GM21515 (cell line): ENCODE data around the gene SFXN4.
A peak's percentile ranks its signal among the peaks of the same experiment; 100 is the strongest.

Experiments used
- ATAC-seq: cut with Tn5 transposase; IDR thresholded peaks from one replicate; pipeline ENCODE4 v1.9.1; 2021; ENCODE audit not compliant: unreplicated experiment

SFXN4 gene, protein sequence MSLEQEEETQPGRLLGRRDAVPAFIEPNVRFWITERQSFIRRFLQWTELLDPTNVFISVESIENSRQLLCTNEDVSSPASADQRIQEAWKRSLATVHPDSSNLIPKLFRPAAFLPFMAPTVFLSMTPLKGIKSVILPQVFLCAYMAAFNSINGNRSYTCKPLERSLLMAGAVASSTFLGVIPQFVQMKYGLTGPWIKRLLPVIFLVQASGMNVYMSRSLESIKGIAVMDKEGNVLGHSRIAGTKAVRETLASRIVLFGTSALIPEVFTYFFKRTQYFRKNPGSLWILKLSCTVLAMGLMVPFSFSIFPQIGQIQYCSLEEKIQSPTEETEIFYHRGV

DNA sequence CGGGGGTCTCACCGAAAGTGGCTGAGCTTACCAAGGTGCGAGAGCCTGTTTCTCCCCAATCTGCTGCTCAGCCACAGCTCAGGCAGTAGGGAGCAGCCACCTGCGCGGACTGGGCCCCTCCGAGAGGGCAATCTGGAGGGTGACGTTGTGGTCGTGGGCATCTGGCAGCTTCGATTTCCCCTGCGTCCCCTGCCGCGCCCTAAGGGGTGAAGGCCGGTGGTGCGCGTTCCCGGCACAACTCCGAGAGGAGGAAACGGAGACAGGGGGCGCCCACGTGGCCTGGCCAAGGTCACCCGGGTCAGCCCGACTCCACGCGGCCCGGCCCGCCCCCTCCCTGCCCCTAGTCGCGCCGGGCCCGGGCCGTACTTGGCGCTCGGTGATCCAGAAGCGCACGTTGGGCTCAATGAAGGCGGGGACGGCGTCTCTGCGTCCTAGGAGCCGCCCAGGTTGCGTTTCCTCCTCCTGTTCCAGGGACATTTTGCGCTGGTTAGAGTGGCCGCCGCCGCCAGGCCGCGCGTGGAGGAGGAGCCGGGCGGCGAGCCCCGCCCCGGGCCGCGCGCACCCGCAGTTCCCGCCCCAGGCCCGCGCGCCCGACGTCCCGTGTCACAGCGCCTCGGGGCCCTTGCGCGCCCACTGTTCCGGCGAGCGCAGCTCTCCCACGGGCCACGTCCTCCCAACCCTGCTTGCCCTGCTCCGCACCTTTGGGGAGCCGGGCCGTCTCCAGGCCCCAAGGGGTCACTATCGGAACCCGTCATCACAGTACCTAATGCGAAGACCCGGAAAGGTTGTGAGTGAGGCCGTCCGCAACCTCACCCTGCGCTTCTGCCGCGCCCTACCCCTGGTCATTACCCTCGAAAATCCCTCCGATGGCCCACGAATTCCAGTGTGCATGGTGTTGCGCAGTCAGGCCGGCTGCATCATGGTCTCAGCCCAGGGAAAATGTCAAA lies at the start of gene SFXN4:
SFXN4 (minus strand) TSS at position 544 of the 947 bp plus-strand sequence; CDS start at position 477, 67 bp downstream.
- ATAC-seq, result peak; percentile 86

- no peak for ATAC-seq
Observed at GRCh38 chr10:119211625-119212441, 46.3 kb upstream of the SFXN4 start.

DNA sequence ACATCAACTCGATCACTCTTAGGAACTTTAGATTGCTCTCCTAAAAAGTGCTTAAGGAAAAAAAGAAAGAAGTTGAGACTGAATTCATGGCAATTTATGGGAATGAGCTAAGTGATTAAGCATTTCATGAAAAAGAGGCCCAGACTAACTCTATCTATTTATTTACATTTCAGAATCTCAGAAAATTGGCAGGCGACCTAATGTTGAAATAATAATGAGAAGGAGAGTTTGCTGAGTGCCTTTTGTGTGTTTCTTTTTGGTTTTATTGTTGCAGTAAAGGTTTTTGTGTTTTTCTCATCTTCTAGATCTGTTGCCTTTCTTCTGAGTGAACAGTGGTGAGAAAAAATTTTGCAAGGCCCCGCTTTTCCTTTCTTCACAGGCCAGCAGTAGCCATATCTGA lies 45.7 kb upstream of the SFXN4 start:
- ATAC-seq, result no peak

GRCh38 chr10:119210633-119211032 lies 45.1 kb upstream of the SFXN4 start:
- no peak for ATAC-seq

GRCh38 chr10:119209736-119210355 lies 44.3 kb upstream of the SFXN4 start:
- no peak for ATAC-seq

DNA sequence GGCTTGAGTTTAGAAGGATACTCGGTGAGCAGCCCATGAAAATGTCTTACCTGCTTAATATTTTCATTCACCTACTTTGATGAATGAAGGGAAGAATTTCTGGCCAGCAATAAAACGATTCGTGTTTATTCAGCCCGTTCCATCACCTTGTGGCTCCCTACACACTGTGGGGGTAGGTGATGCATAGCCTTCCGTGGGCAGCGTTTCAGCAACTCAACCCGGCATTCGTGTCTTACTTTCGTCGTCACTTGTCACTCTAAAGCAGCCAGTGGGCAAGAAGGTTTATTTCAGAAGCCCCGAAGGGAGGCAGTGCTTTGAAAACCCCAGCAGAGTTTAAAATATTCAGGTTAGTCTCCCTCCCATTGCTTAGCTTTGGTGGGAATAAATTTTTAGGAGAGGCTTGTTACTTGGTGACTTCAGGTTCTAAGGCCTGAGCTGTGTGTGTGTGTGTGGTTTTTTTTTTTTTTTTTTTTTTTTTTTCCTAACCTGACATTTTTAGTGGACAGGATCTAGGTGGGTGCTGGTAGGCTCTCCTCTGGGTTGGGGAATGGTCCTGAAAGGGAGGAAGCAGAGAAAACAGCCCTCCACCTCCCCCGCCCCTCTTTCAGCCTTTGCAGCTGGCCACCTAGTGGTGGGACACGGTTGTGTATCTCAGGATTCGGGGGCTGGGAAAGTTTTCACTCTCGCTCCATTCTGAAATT lies 43.7 kb upstream of the SFXN4 start:
- ATAC-seq, result no peak

- ATAC-seq, result no peak
Observed at GRCh38 chr10:119208553-119208940, 43.0 kb upstream of the SFXN4 start.

DNA sequence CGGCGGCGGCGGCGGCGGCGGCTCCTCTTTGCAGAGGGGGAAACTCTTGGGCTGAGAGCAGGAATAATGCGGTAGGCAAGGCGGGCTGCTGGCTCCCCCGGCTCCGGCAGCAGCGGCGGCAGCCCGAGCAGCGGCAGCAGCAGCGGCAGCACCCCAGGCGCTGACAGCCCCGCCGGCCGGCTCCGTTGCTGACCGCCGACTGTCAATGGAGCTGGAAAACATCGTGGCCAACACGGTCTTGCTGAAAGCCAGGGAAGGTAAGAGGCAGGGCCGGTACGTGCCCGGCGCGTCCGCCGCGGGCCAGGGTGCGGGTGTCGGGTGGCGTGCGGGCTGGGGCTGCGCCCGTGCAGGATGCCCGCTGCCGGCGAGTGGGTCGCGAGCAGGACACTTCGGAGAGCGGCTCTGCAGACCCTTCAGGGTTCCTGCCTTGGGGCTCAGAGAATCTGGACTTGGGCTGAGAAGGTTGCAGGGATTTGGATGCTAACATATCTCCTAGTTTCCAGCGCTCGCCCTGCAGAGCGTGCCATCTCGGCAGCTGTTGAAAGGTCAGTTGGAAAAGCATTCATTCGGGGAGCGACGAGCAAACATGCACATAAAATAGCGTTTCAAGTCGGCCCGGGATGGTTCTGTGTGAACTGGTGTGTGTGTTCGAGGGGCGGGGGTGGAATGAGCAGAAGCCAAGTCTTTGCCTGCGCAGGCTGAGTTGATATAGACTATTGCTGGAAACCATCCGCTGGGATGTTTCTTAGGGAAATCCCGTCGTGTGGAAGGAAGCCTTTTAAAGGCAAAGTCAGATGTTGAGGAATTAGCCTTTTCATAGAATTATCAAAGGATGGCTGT lies 42.4 kb upstream of the SFXN4 start:
- ATAC-seq, result peak; percentile 6

DNA sequence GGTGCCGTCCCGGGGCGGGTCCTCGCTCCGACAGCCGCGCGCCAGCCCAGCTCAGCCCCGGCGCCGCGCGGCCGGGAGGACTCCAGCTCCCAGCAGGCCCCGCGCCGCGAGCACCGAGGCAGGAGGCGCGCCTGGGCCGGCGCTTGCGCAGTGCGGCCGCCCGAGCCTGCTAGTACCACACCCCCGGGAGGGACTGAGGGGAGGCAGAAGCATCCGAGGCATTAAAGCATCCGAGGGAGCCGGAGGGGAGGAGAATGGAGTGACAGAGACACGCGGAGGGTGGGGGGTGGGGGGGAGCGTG lies 41.8 kb upstream of the SFXN4 start, which contains the start of gene GRK5:
GRK5 (plus strand) TSS at position 206 of the 301 bp plus-strand sequence. CDS start 347 bp downstream, outside the sequence.
- ATAC-seq, result peak; percentile 77

DNA sequence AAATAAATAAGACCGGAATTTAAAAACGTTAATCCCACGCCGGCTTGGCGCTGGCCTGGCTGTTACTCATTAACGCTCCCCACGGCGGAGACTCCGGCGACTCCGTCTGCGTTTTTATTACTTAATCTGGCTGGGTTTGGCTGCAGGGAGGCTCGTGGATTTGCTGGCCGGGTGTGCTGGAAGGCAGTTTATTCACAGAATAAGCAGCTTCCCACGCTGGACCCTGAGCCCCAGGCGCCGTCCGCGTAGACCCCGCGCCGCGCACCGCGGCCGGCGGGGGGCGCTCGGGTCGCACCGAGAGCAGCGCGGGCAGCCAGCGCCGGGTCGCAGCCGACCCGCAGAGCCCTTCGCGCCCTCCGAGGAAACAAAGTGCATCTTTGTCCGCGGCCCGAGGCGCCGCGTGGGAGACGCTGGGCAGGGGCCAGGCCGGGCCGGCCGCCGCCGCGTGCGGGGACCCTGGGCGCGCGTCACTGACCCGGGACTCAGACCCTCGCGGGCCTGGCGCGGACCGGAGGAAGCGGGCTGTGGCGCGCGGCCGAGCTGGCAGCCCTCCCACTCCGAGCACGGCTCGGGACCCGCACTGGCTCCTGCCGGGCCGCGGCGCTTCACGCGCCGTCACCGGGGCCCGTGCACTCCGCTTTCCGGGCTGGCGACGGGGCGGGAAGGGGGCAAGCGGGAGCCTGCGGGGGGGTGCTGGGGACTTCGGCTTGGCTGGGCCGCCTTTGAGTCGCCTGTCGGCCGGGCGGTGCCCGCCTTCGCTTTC lies 41.3 kb upstream of the SFXN4 start:
- peak; percentile 55 for ATAC-seq

GRCh38 chr10:119205894-119206602 lies 40.5 kb upstream of the SFXN4 start:
- ATAC-seq, result no peak

DNA sequence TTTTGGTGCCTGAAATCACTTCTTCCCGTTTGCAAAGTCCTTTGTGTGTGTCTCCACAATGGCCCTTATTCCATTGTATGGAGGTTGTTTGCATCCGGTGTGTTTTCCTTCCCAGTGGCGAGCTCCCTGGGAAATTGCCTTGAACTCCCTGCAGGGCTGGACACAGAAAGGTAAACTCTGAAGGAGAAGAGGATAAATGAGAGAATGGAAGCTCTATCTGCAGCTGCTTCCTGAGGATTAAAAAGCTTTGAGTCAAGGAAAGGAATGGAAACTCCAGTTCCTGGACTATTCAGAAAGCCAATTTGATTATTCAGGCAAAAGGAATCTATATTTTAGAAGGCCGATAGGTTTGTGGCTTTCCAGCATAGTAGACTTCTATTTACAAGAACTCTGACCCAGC lies 37.5 kb upstream of the SFXN4 start:
- no peak for ATAC-seq

- ATAC-seq, result no peak
Observed at GRCh38 chr10:119201233-119201632, 35.7 kb upstream of the SFXN4 start.

GRCh38 chr10:119199231-119199992 lies 33.9 kb upstream of the SFXN4 start:
- ATAC-seq, result peak; percentile 56

DNA sequence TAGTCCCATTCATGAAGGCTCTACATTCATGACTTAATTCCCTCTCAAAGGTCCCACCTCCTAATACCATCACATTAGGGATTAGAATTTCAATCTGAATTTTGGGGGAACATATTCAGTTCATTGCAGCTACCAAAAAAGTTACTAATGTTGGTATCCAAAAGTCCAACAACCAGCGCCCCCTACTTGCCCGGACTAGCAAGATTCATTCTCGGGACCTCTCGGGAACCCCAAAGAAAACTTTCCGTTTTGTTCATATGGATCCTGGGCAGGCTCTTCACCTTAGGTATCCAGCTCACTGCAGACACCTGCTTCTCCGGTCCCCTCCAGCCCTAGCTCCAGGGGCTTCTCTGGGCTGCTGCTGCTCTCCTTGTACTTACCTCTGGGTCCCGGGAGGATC lies 32.9 kb upstream of the SFXN4 start:
- ATAC-seq, result no peak

GRCh38 chr10:119197921-119198320 lies 32.4 kb upstream of the SFXN4 start:
- no peak for ATAC-seq

- ATAC-seq, result no peak
Observed at GRCh38 chr10:119191881-119192280, 26.4 kb upstream of the SFXN4 start.
